GM21619 (cell line): ENCODE data around the gene TRIM52.
A peak's percentile ranks its signal among the peaks of the same experiment; 100 is the strongest.
"Not testable (repeated sequence)": the region's sequence is repeated elsewhere in the genome, so short reads cannot be mapped to it uniquely, and the experiment has no call there.

Experiments used
- ATAC-seq: cut with Tn5 transposase; IDR thresholded peaks from one replicate; pipeline ENCODE4 v1.9.1; 2021; ENCODE audit not compliant: unreplicated experiment

TRIM52 gene

GRCh38 chr5:181260720-181261319 is at the start of gene TRIM52:
Gene TRIM52 (minus strand): TSS chr5:181261143. CDS start chr5:181260813, 330 bp downstream.
- ATAC-seq, result peak; percentile 79

GRCh38 chr5:181287331-181287730 is 26.4 kb upstream of the TRIM52 start:
- ATAC-seq, result not testable (repeated sequence)

- not testable (repeated sequence) for ATAC-seq
Measured at GRCh38 chr5:181285962-181286705, 25.2 kb upstream of the TRIM52 start.

- not testable (repeated sequence) for ATAC-seq
Measured at GRCh38 chr5:181283841-181284755, 23.2 kb upstream of the TRIM52 start.

- no peak for ATAC-seq
Measured at GRCh38 chr5:181283347-181283746, 22.4 kb upstream of the TRIM52 start.

GRCh38 chr5:181282874-181283273 is 21.9 kb upstream of the TRIM52 start:
- ATAC-seq, result no peak

- ATAC-seq, result not testable (repeated sequence)
Measured at GRCh38 chr5:181282415-181282814, 21.5 kb upstream of the TRIM52 start.

GRCh38 chr5:181281984-181282316 is 21.0 kb upstream of the TRIM52 start:
- ATAC-seq, result no peak

GRCh38 chr5:181281077-181281983 is 20.4 kb upstream of the TRIM52 start:
- no peak for ATAC-seq

GRCh38 chr5:181280251-181280762 is 19.4 kb upstream of the TRIM52 start:
- no peak for ATAC-seq

- not testable (repeated sequence) for ATAC-seq
Measured at GRCh38 chr5:181273433-181273744, 12.4 kb upstream of the TRIM52 start.

- no peak for ATAC-seq
Measured at GRCh38 chr5:181271081-181271480, 10.1 kb upstream of the TRIM52 start.

GRCh38 chr5:181267907-181268306 is 7.0 kb upstream of the TRIM52 start:
- ATAC-seq, result not testable (repeated sequence)

- not testable (repeated sequence) for ATAC-seq
Measured at GRCh38 chr5:181267291-181267904, 6.5 kb upstream of the TRIM52 start.

- ATAC-seq, result no peak
Measured at GRCh38 chr5:181265092-181265671, 4.2 kb upstream of the TRIM52 start.

GRCh38 chr5:181263633-181264032 is 2.7 kb upstream of the TRIM52 start:
- no peak for ATAC-seq

GRCh38 chr5:181261320-181262049 is 542 bp upstream of the TRIM52 start:
- peak; percentile 51 for ATAC-seq

GRCh38 chr5:181259974-181260719 is 796 bp downstream of the TRIM52 start:
- no peak for ATAC-seq
